H1 (cell line): ENCODE data around the gene UBE4A.

Experiments
- MAFK ChIP-seq: IDR thresholded peaks from 2 replicates; pipeline ENCODE4 v1.6.1; 2012; ENCODE audit warnings: low read depth, mild to moderate bottlenecking, improper control_type of control experiment, low read length
- TF ChIP-seq, protein P1 (sequence below), 3 experiments: IDR thresholded peaks; 1 replicate in 2 of 3; 2 replicates in 1 of 3; pipeline versions ENCODE4 v1.5.1 to v1.6.1; 2011; ENCODE audit warnings: low read length in 3 of 3, mild to moderate bottlenecking in 3 of 3, inconsistent platforms in 2 of 3, low read depth in 1 of 3, moderate library complexity in 1 of 3; ENCODE audit not compliant: insufficient read depth in 1 of 3; ENCODE audit errors: control extremely low read depth in 1 of 3

DNA sequence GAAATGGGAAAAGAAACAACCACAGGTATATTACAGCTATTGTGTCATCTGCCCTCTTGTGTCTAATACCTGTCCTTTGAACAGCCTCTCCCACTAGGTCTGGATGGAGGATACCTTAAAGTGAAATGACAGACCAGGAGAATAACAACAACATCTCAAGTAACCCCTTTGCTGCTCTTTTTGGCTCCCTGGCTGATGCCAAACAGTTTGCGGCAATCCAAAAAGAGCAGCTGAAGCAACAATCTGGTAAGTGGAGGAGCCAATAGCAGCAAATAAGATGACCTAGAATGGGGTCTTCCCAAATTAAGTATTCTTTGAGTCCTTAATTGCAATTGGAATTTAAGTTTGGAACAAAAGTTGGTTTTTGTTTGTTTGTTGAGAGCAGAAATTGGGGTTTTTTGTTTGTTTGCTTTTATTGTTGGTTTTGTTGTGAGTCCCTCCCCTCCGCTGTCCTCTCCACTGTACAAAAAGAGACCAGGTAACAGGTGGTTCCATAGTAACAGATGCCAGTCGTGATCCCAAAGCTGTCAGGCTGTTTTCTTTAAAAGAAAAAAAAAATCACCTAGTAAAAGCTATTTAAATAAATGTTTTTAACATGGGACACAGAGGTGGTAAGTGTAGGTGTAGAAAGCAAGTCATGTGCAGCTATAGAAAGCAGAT, 5.7 kb downstream of the UBE4A start:
- TF ChIP-seq MAFK: no peak
- TF ChIP-seq, protein P1, sequence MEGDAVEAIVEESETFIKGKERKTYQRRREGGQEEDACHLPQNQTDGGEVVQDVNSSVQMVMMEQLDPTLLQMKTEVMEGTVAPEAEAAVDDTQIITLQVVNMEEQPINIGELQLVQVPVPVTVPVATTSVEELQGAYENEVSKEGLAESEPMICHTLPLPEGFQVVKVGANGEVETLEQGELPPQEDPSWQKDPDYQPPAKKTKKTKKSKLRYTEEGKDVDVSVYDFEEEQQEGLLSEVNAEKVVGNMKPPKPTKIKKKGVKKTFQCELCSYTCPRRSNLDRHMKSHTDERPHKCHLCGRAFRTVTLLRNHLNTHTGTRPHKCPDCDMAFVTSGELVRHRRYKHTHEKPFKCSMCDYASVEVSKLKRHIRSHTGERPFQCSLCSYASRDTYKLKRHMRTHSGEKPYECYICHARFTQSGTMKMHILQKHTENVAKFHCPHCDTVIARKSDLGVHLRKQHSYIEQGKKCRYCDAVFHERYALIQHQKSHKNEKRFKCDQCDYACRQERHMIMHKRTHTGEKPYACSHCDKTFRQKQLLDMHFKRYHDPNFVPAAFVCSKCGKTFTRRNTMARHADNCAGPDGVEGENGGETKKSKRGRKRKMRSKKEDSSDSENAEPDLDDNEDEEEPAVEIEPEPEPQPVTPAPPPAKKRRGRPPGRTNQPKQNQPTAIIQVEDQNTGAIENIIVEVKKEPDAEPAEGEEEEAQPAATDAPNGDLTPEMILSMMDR (IDR thresholded peaks at IDR 0.05; ENCODE audit: control extremely low read depth in 1 of 3, insufficient read depth in 1 of 3, low read depth in 1 of 3, low read length in 3 of 3): no peak
